Stimulated activated CD4-positive, alpha-beta T cell treated with anti-CD3 and anti-CD28 coated beads, Interleukin-1b, Interleukin-23, amount 100 ng/mL, for 4 hours (primary cell): ENCODE results near the gene PDZD4.

Experiments
- DNase-seq, 2 donors: peaks; one replicate each; pipeline ENCODE4 v3.0.0-alpha.2; 2020; ENCODE audit warnings: low read depth in 2 of 2

PDZD4 gene

DNA sequence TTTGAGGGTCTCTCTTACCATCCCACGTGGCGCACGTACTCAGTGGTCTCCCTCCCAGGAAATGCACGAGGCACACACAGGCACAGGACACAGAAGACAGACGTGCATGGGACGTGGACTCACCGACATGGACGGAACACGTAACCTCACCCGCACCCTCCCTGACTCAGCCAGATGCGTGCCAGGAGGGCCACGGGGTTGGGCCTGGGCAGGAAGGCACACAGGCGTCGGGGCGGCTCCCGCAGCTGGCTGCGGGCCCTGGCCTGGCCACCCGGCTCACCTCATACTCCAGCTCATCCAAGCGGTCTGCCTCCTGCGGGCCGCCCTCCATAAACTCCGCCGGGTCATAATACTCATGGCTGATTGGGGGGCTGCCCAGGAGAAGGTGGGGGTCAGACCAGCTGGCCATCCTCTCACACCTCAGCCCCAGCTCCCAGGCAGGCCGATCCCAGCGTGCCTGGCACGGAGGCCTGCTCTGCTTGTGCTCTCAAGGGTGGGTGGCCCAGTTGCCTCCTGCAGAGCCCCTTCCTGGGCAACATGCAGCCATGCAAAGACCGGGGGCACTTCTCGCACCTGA, 23.3 kb downstream of the PDZD4 start:
- no peak for DNase-seq

DNA sequence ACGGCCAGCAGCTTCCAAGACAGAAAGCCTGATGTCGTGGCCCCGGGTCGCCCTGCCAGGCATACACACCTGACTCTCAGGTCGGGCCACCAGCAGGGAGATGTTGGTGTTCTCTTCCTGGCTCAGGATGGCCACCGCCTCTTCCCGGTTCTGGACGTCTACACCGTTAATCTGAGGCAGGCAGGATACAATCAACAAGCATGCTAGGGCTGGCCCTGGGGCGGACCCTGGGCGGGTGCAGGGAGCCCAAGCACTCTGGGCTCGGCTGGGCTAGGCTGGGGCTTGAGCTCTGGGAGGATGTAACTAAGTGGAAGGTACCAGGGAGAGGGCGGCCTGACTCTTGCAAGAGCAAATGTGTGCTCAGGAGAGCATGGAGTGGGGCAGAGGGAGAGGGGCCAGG, 24.9 kb downstream of the PDZD4 start:
- no peak for DNase-seq

DNA sequence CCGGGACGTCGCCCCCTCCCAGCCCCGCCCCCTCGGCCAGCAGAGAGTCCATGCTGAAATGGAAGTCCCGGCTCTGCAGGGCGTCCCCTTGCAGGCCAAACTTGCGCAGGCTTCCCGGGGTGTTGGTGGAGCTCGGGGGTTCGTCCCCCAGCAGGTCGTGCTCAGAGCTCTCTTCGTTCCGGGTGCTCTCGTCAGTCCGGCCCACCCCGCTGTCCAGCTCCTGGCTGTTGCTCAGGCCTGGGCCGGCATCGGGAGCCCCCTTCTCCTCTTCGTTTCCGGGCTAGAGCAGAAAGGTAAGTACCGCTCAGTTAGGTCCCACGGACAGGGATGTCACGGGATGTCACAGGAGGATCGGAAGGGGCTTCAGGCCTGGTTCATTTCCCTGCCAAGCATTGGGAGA, 25.7 kb downstream of the PDZD4 start:
- DNase-seq = no peak

DNA sequence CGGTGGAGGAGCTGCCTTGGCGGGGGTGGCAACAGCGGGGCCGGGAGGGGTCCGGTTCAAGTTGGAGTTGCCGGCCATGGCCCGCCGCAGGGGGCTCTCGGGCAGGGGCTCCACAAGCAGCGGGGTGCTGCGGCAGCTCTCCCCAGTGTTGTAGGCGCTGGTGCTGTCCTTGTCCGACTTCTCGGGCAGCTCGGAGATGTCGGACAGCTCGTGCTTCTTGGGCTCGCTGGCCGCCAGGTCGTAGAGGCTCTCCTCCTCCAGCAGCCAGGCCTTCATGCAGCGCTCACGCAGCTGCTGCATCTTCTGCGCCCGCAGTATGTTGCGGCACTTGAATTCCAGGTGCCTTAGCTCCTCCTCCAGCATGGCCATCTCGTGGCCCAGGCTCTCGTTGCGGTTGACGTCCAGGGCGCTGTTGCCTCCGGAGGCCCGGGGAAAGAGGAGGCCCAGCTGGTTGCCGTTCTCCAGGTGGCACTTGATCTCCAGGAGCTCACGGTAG, 26.2 kb downstream of the PDZD4 start:
- DNase-seq = no peak

DNA sequence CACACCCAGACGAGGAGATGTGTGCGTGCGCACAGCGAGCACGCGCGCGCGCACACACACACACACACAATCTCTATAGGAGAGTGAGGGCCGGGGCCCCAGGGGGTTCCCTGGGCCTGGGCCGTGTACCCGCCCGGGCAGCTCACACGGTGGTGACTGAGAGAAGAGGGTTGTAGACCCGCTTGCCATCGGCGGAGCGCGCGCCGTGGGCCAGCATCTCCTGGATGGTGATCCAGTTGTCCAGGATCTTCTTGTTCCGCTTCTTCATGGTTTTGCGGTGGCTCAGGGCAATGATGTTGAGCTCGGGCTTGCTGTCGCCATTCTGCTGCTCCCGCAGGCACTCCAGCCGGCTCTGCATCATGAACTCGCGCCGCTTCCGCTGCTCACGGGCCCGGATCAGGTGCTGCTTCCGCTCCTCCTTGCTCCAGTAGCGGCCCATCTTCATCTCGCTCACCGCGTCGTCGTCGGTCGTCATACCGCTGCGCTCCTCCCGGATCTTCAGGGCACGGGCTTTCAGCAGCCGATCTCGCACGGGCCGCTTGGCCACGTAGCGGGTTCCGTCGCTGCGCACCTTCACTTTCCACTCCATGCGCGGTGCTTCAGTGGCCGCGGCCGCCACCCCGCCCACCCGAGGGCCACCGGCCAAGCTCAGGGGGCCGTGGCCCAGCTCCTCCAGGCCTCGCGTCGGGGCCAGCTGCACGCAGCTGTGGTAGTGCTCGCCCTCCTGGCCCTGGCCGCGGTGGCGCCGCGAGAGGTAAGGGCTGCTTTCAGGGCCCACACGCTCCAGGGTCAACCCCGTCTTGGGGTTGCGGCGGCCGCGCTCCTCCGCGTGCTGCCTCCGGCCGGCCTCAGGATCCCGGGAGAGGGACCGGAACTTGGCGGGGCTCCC, 26.9 kb downstream of the PDZD4 start:
- DNase-seq = no peak

DNA sequence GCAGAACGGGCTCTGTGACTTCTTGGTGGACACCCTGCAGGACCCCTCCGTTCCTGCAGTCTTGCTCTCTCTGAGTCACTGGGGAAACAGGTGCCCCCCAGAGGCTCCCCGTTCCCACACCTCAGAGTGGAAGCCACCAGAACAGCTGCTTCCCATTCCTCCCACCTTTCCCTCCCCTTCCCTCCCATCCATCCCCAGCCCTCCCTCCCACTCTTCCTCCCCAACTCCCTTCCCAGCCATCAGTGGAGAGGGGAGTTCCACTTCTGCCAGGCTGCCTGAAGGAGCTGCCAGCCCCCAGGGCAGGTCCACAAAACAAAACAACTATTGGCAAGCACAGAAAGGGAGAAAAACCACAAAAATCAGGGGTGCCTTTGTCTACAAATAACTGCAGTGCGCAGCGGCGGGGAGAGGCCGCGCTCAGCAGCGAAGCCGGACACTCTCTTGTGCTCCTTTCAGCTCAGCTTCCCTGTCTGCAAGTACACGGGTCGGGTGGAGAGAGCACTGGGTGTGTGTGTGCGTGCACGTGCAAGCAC, 27.8 kb downstream of the PDZD4 start:
- no peak for DNase-seq

DNA sequence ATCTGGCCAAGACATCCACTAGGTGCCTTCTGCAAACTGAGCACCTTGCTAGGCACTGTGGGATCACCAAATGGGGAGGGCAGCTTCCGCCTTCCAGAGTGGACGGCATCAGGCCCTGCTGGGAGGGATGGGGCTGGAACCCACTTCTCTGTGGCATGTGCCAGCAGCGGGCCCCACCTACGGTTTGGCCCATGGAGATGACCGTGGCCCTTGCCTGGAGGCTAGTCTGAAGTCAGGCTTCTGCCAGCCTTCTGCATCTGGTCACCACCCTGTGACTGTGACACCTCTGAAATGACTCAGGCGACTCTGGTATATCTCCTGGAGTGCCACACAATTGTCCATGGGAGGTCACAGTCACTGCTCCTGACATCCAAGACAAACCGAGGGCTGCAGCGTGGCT, 28.7 kb downstream of the PDZD4 start:
- no peak for DNase-seq

DNA sequence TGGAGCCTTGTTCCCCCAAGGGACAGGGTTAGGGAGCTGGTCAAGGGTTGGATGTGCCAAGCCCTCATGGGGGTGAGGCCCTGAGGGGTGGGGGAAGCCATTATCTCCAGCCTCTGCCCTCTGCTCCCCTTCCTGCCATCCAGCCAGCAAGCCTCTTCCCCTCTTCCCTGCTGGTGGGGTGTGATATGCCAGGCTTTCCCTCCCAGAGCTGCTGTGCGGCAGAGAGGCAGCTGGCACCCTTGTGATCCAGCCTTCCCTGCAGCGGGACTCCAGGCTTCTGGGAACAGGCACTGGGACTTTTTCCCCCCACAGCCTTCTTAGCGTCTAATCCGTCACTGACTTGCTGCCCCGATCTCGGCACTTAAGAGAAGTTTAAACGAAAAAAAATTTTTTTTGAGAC, 29.6 kb downstream of the PDZD4 start:
- no peak for DNase-seq

DNA sequence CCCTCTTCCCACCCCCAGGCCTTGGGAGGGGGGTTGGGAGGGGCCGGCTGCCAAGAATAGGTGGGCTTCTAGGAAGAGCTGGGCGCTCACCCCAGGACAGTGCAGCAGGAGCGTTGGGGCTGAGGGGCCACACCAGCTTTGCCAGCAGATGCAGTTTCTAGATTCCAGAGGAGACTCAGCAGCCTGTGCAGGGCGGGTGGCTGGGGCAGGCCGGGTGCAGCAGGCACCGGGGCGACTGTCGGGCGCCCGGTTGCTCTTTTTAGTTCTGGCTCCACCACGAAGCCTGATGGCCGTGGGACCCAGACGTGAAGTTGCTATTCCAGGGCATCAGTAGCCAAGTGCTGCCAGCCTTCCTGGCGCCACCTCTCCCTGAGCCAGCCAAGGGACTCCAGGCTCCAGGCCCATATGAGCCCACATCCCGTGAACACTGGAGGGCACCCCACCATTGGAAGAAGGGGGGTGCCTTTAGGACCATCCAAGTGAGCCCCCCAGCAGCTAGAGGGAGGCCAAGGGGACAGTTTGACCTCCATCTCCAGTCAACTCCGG, 30.1 kb downstream of the PDZD4 start:
- no peak for DNase-seq

DNA sequence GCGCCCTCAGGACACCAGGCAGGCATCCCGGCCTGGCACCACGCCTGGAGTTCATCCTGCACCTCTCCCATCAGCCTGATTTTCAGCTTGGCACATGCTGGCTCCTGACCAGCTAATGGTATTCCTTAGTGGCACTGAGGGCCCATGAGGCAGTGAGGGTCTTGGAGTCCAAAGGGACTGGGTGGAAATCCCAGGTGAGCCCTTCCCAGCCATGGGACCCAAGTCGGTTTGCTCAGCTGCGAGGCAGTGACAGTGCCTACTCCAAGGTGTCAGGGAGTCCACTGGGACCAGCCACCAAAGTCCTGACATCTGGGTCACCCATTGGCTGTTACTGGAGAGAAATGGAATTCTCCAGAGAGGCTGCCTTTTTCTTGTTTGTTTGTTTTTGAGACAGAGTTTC, 31.0 kb downstream of the PDZD4 start:
- no peak for DNase-seq

DNA sequence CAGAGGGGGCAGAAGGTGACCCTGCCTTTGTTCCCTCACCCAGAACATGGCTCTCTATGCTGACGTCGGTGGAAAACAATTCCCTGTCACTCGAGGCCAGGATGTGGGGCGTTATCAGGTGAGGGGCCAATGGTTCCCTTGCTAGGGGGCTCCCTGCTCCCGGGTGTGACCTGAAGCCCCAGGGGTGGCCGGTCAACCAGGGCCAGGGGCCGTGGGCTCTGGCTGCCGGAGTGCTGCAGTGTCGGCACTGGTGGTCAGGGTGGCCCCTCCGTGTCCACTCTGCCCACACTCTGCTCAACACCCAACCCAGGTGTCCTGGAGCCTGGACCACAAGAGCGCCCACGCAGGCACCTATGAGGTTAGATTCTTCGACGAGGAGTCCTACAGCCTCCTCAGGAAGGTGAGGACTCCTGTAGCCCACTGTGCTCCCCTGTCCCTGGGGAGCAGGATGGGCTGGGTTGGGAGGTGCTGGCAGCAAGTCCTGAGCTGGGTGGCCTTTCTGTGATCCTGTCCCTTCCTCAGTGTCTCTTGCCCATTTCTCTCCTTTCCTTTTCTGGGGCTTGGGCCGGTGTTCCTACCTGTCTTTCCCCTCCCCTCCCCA, 32.8 kb downstream of the PDZD4 start:
- no peak for DNase-seq

DNA sequence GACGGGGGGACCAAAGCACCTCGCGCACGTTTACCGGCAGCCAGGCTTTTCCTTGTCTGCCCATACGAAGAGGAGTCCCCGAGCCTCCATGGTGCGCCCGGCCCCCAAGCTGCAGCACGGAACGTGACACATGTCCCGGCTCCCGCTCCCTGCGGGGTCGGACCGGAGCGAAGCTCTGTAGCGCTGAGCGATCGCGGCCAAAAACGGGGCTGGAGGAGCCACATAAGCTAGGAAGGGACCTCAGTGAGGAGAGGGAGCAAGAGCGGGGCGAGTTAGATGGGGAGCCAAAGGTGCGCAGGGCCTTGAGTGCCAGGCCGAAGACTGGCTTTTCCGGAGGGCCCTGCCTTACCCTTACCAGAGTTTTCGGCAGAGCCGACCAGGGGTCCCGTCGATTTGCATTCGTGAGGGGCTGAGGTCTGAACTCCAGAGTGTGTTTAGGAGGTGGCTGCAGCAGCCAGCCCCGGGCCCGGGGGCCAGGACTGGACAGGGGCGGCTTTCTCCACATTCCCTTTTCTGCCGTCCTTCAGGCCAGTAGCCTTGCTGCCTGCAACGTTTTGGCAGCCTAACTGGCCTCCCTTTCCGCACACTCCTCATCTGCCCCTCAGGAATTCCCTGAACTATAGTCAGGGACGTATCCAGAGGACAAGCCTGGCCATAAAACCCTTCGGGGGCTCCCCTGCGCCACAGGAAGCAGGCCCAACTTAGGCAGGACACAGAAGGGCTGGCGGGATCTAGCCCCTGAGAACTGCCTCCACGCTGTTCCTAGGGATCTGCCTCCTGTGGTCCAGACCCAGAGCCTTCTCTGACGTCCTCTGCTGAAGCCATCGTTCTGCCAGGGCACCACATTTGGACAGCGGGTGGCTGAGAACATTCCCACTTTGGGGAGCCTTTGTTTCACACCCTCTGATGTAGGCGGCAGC, 35.2 kb downstream of the PDZD4 start:
- DNase-seq = no peak

DNA sequence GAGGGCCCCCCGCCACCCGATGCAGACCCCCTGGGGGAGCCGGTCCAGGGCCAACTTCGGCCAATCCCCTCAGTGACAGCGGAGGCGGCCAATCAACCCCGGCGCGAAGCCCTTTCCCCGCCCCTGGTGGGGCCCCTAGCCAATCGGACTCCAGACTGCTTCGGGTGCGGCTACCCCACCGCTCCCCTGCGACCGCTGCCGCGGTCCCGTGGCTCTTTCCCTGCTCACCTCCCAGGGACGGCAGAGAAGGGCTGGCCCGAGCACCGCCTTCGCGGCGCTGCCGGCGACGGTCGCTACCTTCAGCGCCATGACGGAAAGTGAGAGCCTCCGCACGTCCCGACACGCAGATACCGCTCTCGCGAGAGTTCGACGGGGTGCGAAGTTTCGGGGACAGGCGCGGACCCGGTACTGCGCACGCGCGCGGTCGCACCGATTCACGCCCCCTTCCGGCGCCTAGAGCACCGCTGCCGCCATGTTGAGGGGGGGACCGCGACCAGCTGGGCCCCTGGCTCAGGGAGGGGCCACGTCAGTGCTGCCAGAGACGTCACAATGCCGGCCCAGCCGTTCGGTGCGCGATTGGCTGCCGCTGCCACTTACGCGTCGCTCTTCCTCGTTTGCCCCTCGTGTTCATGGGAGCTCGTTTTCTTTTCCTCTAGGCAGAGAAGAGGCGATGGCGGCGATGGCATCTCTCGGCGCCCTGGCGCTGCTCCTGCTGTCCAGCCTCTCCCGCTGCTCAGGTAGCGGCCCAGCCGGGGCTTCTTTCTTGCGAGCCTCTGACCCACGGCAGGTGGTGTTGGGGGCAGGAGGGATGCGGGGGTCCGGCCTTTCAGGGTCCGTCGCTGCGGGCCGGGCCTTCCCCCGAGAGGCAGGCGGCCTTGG, 36.1 kb downstream of the PDZD4 start, which contains the start of the genes IDH3G and SSR4:
Gene IDH3G, minus strand, starts transcription at position 358 of the 879 bp plus-strand sequence. Its CDS starts 49 bp downstream, at position 309.
Gene SSR4, plus strand, starts transcription at position 651 of the 879 bp plus-strand sequence. Its CDS starts 20 bp downstream, at position 671.
- peak; percentile 81 to 89 for DNase-seq

DNA sequence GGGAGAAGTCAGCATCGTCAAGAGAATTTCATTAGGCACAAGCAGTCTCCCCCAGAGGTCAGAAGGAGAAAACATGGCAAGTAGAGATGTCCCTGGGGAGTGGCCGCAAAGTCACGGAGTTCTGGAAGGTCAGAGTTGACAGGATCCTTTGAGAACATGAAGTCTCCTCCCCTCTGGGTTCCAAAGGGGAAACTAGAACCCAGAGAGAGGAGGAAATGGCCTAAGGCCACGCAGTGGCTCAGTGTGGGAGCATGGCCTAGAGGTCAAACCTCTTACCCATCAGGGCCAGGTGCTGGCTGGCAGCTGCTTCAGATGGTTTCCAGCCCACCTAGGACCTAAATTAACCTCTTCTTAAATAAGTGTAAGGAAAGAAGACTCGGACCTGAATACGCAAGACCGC, 37.1 kb downstream of the PDZD4 start:
- DNase-seq = no peak

DNA sequence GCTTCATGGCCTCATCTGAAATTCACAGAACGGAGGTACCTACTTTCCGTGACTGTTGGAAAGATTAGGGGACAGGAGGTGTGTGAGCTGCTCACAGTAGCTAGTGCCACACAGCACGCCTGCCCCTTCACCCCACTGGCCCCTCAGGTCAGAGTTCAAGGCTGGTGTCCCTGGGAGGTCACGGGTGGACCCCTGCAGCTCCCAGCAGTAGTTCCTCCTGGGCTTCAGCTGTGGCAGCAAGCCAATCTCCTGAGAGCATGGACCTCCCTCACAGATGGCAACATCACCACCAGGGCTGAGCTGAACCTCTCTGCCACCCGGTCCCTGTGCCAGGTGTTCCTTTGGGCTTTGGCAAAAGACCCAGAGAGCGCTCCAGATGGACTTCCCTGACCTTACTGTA, 38.0 kb downstream of the PDZD4 start:
- no peak for DNase-seq

DNA sequence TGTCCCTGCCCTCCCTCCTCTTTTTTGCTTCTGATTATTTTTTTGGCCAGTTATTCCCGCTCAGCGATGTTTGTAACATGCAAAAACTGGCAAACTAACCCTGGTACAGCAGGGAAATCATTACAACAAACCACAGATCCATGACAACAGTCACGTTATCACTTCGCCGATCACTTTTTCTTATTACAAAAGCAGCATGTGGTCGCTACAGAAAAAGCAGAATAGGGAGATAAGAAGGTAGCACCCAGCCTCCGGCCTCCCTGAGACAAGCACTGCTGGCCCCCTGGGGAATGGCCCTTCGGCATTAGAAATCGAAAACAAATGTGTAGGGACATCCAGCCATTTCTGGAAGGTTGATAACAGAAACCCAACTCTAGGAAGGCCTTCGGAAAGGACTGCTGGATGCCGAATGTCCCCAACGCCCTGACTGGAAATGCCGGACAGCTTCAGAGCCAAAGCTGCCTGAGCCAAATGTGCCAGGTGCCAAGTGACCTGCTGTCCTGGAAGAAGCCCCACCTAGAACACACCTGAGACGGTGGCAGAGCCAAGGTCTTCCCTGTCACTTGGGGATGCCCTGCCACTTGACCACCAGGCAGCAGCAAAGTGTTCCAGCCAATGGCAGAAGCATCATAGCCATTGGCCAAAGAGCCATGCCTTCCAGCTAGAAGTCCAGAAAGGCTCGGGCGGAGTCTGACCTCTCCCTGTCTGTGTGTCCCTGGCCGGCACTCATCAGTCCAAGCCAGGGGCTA, 39.1 kb downstream of the PDZD4 start:
- no peak for DNase-seq

DNA sequence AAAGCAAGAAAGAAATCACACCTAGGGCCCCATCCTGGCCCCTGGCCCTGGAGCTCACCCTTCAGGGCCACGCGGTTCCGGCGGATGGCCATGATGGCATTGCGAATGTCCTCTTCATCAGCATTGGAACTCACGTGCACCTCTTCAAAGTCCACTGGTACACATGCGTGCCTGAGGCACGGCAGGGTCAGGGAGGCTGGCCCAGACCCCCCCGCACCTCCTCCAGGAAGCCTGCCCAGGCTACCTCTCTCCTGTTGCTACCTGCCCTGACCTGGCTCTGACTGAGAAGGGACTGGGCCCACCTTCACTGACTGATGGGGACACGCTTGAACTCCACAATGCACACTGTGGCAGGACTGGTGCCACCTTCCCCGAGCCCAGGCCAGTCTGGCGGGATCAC, 40.7 kb downstream of the PDZD4 start:
- no peak for DNase-seq

DNA sequence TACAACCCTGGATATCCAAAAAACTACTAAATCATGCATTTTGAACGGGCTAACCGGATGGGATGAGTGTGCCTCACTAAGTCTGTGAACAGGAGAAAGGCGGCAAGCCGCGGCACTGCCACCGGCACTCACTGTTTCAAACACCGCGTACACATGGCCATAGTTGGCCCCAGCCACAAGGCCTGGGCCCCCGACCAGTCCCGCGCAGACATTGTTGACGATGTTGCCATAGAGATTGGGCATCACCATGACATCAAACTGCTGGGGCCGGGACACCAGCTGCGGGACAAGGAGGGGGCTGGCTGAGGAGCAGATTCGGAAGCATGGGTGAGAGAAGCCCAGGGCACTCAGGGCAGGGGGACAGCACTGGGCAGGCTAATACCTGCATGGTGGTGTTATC, 43.7 kb downstream of the PDZD4 start:
- DNase-seq = no peak

DNA sequence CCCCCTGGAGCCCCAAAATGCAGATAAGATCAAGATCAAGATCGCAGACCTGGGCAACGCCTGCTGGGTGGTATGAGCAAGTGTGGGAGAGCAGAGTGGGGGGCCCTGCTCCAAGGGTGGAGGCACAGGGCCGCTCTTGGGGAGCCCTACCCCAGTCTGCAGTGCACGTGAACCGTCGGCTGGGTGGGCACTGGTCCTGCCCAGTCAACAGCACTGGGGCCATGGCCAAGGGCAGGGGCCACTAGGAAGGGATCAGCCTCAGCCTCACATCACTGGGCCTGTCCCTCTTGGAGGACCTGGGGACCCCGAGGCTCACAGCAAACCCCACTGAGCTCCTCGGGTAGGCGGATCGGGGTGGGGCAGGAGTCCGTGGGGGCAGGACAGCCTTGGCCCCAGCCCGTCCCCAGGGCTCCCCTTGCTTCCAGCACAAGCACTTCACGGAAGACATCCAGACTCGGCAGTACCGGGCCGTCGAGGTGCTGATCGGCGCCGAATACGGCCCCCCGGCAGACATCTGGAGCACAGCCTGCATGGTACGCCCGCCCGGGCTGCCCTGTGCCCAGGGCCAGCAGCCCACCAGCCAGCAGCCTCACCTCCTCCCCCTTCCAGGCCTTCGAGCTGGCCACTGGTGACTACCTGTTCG, 45.9 kb downstream of the PDZD4 start:
- no peak for DNase-seq
